NK-92 treated with Interleukin-12 subunit alpha and Interleukin-12 subunit beta, amount 100 ng/mL, for 24 hours (cell line): Measurements from ENCODE around the gene SMTNL1.
A peak's percentile ranks its signal among the peaks of the same experiment; 100 is the strongest.

Experiments
- DNase-seq: peaks from one replicate; lab custom pipeline; 2025; lab: John Stamatoyannopoulos, UW

Gene SMTNL1, protein sequence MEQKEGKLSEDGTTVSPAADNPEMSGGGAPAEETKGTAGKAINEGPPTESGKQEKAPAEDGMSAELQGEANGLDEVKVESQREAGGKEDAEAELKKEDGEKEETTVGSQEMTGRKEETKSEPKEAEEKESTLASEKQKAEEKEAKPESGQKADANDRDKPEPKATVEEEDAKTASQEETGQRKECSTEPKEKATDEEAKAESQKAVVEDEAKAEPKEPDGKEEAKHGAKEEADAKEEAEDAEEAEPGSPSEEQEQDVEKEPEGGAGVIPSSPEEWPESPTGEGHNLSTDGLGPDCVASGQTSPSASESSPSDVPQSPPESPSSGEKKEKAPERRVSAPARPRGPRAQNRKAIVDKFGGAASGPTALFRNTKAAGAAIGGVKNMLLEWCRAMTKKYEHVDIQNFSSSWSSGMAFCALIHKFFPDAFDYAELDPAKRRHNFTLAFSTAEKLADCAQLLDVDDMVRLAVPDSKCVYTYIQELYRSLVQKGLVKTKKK

DNA sequence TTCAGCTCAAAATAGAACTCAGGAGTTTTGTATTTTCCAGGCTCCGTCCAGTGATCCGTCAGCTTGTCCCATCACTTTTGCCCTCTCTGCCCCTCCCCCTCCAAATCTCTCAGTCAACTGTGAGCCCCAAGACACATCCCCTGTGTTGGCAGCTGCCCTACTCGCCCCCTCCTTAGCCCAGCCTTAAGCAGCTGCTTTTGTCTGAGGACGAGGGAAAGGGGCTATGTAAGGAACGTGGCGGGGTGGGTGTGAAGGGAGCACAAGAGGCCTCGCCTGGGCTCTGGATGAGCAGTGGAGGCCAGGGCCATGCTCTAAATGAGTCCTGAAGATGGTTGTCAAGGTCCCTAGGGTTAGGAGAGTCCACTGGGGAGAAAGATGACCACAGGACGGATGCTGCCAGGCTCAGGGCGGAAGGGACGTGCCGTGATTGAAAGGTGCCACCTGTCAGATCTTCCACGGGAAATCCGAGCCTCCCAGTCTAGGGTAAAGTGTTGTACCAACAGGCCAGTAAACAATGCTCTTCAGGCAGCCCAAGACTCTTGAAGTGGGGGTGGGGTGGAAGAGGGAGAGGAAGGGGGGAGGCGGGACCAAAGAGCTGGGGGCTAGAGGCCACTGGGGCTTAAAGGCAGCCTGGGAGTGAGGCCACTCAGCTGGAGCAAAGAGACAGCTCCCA, at the start of gene SMTNL1:
TSS of gene SMTNL1 (plus strand) at position 649 of the 673 bp plus-strand sequence. CDS start 5,048 bp downstream, outside the sequence.
- DNase-seq: no peak

GRCh38 chr11:57487920-57488659, 49.3 kb upstream of the SMTNL1 start:
- no peak for DNase-seq

DNA sequence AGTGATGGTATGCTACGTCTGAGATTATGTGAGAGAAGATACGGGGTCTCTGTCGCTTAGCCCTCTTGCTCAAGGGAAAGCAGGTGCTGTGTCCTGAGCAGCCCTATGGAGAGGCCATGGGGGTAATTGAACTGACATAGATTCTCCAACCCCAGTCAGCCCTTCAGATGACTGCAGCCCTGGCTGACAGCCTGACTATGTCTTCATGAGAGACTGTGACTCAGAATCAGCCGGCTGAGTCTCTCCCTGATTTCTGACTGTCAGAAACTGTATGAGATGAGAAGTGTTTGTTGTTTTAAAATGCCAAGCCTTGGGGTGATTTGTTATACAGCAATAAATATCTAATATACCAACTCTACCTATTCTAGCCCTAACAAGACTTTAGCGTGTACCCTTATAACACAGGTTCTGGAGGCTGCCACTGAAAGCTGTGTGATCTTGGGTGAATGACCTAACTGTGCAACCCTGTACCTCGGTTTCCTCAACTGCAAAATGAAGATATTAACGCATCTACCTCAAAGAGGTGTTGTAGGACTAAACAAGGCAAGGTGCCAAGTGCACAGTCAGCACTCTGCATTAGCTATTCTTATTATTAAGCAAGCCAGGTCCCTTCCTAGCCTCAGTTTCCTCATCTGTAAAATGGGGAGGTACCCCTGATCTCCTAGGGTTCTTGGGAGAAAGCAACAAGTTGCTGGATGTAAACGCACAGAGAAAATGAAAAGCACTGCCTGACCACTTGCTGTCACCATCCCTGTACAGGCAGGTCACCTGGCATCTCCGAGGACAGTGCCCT, 46.7 kb upstream of the SMTNL1 start:
- no peak for DNase-seq

GRCh38 chr11:57491371-57492061, 45.9 kb upstream of the SMTNL1 start:
- DNase-seq: no peak

DNA sequence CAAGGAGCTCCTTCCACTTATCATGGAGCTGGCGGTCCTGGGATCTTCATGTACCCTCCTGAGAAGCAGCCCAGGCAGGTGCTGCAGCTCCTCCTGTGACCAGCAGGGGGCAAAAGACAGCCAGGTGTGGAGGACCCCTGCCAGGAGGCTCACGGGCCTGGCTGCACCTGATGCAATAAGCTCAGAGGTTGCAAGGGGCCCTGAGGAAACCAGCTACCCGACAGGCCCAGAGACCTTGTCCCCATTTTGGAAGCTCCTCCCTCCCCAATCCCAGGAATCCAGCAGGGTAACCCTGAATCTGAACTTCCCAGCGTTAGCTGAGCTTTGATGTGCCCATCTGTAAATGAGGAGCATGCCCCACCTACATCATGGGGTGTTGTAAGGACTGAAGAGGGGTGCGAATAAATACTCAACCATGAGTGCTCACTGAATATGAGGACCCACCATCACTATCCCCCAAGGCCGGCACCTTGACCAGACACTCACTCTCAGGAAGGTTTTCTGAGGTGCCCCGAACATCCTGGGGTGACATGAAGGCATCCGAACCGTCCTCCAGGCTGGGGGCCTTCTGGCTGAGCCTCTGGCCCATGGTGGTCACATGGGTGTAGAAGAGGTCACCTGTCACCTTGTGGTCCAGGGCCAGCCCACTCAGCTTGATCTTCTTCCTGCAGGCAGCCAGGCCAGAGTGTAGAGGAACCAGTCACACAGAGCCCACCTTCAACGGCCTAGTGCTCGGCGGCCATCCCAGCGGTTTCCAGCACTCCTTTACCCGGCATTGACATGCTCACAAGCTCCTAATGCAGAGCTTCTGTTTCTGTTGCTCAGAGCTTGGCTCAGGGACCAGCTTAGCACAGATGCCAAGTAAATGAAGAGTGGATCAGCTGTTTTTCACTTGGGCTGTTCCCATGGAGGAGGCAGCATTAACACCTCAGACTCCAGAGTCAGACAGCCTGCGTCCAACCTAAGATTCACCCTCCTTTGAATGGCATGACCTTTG, 43.6 kb upstream of the SMTNL1 start:
- peak; percentile 72 for DNase-seq

GRCh38 chr11:57496109-57496820, 41.1 kb upstream of the SMTNL1 start:
- no peak for DNase-seq

GRCh38 chr11:57497303-57498247, 39.8 kb upstream of the SMTNL1 start:
- no peak for DNase-seq

DNA sequence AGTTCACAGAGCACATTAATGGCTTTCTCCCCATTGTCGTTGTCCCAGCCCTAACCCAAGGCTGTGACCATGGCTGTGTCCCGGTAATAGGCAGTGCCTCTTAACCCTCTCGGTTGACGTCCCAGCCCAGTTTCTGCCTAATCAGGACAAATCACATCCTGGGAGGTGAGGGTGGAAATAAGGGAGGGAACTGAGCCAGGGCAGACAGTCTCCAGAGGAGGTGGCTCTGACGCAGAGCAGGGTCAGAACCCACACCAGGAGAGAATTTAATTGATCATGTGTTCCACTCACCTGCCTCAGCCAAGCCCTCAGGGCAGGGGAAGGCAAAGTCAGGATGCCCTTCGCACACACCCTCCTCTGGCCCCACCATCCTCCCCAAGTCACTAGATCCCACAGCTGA, 38.9 kb upstream of the SMTNL1 start:
- no peak for DNase-seq

GRCh38 chr11:57499413-57499982, 37.9 kb upstream of the SMTNL1 start:
- DNase-seq: no peak

DNA sequence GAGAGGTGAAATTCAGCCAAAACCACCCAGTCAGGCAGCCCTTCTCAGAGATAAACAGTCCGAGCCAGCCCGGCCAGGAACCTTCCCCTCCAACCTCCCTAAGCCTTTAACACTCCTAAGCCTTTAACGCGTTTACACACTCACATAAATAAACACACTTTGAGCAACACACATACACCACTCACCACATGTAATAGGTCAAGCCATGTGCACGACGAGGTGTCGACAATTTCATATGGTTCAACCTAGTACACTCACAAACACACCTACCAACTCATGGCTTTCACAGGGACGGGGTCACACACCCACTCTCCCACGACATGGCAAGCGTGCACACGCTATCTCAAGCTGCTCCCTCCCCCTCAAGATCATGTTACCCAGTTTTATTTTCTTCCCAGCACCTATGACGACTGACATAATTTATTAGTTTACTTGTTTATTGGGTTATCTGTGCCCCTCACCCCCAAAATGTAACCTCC, 37.4 kb upstream of the SMTNL1 start:
- no peak for DNase-seq

- DNase-seq: no peak
These were observed 36.9 kb upstream of the SMTNL1 start for GRCh38 chr11:57500515-57500914.

DNA sequence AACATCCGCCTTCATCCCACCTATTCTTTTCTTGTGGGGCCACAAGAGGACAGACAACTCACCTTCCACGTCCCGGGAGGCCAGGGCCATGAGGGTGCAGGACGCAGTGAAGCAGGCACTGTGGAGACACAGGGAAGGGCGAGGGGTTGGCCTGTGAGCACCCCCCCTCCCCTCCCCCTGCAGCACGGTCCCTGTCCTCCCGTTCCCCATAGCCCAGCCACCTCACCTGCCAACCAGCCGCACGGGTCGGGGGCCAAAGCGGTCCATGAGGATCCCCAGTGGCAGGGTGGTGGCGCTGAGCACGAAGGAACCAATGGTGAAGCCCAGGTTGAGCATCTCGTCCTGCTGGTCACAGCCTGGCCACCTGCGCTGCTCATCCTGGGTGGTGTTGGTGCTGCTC, 36.5 kb upstream of the SMTNL1 start:
- DNase-seq: no peak

- no peak for DNase-seq
These were observed 35.4 kb upstream of the SMTNL1 start for GRCh38 chr11:57501953-57502352.

GRCh38 chr11:57502376-57502775, 35.0 kb upstream of the SMTNL1 start:
- no peak for DNase-seq

GRCh38 chr11:57502870-57503269, 34.5 kb upstream of the SMTNL1 start:
- no peak for DNase-seq

DNA sequence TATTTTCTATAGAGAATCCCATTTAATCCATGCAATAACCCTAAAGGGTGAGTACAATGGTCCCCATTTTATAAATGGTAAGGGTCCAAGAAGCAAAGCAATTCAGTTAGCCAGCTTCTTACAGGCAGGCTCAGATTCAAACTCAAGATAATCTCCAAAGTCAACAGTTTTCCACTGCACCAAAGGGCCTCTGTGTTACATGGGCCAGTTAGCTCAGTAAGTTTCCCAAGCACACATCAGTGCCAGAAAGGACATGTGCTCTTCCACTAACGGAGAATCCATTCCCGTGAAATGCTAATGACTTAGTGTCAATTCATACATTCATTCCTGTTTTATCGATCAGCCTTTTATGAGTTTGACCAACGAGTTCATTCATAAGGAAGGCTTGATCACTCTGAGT, 32.9 kb upstream of the SMTNL1 start:
- no peak for DNase-seq

DNA sequence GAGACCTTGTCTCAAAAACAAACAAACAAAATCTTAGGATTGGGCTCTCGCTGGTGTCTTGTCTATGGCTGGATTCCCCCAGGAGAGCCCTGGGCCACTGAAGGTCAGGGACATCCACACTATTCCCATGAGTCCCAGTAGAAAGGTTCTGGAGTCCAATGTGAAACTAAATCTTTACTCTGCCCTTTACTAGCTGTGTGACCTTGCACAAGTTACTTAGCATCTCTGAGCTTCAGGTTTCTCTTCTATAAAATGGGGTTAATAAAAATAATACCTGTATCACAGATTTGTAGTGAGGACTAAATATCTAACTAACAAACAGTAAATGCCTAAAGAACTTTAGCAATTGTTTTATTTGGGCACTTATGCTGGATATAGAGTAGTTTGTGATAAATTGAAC, 30.9 kb upstream of the SMTNL1 start:
- no peak for DNase-seq
